ENCODE data around the gene VCL.

DNA sequence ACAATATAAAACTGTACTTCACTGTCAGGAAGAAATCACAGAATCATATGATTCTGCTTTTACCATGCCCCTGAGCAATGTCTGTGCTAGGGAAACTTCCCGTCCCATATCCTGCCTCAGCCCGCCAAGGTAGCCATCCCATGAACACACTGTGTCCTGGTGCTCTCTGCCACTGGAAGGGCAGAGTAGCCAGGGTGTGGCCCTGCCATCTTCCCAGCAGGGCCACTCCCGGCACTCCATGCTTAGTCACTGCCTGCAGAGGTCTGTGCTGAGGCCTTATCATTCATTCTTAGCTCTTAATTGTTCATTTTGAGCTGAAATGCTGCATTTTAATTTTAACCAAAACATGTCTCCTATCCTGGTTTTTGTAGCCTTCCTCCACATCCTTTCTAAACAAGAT lies 120.9 kb downstream of the VCL start:
- TF ChIP-seq, protein P1, sequence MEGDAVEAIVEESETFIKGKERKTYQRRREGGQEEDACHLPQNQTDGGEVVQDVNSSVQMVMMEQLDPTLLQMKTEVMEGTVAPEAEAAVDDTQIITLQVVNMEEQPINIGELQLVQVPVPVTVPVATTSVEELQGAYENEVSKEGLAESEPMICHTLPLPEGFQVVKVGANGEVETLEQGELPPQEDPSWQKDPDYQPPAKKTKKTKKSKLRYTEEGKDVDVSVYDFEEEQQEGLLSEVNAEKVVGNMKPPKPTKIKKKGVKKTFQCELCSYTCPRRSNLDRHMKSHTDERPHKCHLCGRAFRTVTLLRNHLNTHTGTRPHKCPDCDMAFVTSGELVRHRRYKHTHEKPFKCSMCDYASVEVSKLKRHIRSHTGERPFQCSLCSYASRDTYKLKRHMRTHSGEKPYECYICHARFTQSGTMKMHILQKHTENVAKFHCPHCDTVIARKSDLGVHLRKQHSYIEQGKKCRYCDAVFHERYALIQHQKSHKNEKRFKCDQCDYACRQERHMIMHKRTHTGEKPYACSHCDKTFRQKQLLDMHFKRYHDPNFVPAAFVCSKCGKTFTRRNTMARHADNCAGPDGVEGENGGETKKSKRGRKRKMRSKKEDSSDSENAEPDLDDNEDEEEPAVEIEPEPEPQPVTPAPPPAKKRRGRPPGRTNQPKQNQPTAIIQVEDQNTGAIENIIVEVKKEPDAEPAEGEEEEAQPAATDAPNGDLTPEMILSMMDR (IDR thresholded peaks at IDR 0.05; ENCODE audit: poor library complexity, severe bottlenecking) = no peak
- no peak for TF ChIP-seq RAD21 (conservative IDR thresholded peaks at IDR 0.05)
- TF ChIP-seq EP300 (conservative IDR thresholded peaks at IDR 0.05; ENCODE audit: poor library complexity, severe bottlenecking) = no peak
